NCI-H128 (cell line): ENCODE measurements around the gene DYRK1A.

Source experiments
- DNase-seq: peaks from one replicate; lab custom pipeline; 2025; ENCODE audit not compliant: unreplicated experiment; lab: John Stamatoyannopoulos, UW

Gene DYRK1A

DNA sequence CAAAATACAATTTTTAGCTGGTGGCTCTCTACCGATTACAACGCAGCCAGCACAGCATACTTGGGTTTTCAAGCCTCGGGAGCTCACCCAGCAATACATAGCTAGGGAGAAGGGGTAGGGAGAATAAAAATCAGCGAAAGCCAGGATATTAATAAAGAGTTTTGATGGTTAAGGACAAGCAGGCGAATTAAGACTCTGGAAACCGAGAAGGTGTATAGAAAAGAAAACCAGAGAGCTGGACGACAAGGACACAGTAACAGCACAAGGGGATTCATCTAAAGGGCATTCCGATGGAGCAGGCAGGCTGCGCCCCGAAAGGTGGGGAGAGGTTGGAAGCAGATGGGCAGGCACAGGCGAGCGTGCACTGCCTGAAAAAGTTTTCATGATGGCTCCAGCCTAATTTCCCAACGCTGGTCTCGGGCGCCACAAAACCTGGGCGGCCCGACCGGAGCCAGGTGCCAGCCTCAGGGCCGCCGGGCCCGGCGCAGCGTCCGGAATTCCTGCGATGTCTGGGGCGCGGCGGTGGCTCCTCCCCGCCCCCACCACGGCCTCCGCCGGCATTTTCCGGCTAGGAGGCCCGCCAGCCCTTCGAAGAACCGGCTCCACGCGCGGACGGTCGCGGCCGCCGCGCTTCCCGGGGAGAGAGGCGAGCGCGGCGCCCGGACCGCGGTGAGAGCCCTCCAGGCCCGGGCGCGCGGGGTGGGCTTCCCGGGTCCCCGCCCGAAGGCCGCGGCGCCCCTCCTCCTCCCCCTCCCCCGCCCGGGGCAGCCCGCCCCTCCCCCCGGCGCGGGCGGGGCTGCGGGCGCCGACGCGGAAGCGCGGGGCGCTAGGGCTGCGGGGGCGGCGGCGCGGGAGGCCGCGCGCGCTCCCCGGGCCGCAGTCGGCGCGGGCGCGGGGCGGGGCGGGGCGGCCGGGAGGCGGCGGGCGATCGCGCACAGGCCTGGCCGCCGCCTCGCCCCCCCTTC lies 774 bp upstream of the DYRK1A start:
- no peak for DNase-seq

DNA sequence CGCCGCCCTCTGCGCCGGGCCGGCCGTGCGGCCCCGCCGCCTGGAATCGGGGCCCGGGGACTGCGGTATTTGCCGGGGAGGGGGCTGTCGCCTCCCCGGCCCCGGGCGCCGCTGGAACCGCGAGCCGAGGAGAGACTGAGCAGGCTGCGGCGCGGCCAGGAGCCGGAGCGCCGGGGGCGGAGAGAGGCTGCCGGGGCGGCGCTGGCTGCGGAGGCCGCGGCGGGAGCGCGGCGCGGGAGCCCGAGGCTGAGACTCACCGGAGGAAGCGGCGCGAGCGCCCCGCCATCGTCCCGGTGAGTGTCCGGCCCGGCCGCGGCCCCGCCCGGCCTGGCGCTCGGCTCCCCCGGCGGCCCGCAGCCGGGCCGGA lies 746 bp downstream of the DYRK1A start:
- DNase-seq: no peak

- no peak for DNase-seq
These were observed 1.3 kb downstream of the DYRK1A start for GRCh38 chr21:37367703-37368540.

DNA sequence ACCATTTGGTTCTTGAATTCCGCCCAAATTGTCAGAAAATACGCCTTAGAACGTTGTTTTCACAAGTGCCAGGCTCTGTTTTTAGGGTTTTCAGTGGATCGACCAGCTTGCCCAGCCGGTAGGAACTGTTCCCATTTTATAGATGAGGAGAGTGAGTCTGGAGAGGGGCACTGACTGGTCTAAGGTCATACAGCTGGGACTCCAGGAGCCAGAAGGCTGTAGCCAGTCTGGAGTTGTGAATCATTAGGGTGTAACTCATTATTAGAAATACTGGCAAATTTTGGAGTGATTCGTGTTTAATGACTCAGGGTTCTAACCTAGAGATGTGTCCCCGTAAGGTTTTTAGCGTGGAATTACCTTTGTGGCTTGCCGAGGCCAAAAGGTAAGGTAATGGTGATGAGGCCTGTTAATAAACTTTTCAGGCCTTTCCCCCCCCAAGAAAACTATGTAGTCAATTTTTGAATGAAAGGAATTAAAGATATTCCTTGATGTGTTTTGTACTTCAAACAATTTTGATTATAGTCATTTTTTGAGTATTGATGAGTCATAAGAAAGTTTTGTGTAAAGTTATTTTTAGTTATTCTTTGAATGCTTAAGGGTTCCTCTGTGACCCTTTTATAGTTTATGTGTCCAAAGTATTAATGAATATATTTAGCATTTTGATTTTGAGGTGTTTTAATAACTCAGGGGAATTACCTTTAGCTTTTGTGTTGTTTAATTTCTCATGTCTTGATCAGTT lies 2.1 kb downstream of the DYRK1A start:
- DNase-seq: no peak

DNA sequence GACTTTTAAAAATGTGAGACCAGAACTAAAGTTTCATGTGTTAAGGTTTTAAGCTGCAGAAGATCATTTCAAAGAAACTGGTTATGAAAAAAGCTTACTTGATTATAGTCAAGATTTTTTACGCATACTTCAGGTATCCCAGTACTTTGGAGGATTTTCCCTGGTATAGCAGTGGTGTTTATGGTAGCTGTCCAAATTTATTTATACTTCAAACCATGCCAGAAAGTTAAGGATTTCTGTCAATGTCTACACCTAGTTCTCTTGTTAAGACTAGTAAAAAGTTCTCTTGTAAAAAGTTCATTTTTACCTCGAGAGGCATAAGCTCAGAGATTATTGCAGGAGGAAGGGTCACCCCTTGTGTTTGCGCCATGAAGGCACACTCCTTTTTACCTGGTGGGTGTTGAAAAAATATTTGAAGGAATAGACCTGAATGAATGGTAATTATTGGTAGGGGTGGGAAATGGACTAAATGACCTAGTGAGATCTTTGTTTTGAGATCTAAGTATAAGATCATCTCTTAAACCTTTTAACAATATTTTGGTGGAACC lies 2.8 kb downstream of the DYRK1A start:
- no peak for DNase-seq

GRCh38 chr21:37370152-37371040 lies 3.8 kb downstream of the DYRK1A start:
- no peak for DNase-seq

- no peak for DNase-seq
These were observed 4.4 kb downstream of the DYRK1A start for GRCh38 chr21:37371041-37371397.

DNA sequence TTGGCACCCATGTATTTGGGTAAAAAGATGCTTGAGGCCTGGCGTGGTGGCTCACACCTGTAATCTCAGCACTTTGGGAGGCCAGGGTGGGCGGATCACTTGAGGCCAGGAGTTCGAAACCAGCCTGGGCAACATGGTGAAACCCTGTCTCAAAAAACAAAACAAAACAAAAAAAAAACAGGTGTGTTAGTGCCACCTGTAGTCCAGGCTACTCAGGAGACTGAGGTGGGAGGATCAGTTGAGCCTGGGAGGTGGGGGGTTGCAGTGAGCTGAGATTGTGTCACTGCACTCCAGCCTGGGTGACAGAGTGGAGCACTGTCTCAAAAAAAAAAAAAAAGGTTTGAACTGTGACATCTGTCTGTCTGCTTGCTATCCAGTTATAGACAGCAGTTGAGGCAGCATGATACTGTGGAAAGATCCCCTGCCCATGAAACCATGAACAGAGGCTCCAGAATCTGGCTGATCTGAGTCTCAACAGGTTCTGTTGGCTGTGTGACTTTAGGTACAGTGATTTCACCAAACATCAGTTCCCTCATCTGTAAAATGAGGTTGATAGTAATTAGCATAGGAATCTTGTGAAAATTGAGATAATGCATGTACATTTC lies 5.7 kb downstream of the DYRK1A start:
- no peak for DNase-seq

DNA sequence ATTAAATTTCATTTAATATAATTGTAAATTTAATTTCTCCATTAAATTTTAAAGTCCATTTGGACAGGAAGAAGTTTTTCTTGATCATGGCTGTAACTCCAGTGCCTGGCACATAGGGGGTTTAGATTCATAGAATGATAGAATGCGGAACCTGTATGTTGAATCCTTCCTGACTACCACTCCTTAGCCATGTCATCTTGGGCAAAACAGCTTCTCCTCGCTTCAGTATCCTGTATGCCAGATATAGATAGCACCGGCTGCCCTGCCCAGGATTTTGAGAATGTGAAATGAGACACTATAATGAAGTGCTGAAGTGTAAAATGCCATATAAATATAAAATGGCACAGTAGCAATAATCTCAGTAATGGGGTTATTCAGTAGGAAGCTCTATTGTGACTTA lies 6.4 kb downstream of the DYRK1A start:
- DNase-seq: no peak

GRCh38 chr21:37373539-37373938 lies 7.0 kb downstream of the DYRK1A start:
- no peak for DNase-seq

DNA sequence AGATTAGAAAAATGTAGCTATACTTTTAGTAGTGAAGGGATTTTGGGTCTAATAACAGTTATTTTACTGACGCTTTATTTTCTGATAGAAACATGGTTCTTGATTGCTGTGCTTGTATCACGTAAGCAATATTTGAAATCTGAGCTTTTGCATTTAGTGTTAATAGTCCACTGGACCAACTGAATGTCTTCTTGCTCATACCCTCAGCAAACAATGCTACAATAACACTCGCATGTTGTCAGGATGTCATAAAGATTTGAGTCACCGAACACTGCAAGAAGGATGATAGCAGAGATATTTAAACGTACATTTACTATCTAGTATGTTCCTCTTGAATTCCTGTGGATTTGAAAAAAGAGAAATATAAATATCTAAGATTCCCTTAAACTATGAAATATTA lies 7.5 kb downstream of the DYRK1A start:
- no peak for DNase-seq

- DNase-seq: no peak
These were observed 9.4 kb downstream of the DYRK1A start for GRCh38 chr21:37375866-37376574.

DNA sequence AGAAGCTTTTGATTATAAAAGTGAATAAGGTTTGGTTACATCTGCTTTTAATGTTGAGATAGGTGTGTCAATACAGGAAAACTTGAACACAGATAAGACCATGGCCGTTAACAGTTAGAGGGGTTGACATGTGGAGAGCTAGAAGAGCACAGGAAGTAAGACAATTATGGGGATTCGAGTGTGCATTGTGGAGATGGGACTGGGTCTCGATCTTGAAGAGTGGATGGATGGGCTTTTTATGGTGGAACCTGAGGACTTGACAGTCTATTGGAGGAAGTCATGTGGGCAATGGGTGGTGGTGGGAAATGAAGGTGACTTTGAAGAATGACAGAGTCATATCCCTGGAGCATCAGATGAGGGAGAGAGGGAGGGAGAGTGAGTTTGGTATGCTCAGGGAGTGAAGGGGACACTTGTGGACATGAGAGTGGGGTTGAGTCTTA lies 12.1 kb downstream of the DYRK1A start:
- DNase-seq: no peak

- no peak for DNase-seq
These were observed 14.1 kb downstream of the DYRK1A start for GRCh38 chr21:37380349-37381323.

GRCh38 chr21:37381883-37382585 lies 15.5 kb downstream of the DYRK1A start:
- DNase-seq: no peak

DNA sequence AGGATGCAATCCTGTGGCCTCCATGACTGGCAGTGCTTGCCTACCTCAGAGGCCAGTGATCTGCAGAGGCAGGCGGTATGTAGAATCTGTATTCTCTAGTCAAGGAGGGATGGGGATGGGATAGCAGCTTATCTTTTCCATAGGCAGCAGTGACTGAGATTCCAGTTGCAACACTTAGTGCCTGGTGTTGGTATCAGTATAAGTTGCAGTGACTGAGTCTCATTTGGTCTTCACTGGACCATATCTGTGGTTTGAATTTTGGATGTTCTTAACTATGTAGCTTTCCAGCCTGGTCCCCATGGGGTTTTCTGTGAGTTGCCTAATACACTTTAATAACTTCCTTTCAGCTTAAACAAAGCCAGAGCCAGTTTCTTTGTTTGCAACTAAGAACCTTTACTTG lies 16.5 kb downstream of the DYRK1A start:
- no peak for DNase-seq

DNA sequence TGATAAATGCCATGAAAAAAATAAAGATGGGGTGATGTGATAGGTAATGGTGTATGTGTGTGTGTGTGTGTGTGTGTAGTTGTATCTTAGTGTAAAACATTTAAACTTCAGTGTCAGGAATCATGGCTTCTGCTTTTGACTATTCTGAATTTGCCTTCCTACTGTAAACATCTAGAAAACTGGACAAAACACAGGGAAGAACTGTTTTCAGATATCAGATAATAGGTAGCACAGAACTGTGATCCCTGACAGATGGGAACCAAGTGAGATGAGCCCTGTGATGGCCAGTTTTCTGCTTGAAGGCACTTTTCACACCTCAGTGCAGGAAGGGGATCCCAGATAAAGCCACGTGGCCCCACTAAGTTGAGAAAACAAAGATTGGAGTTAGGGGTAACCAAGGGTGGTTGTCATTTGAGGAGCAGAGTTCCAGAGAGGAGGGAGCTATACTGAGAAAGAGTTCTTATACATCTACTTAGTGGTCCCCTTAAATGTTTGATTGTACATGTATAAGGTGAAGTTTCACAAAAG lies 17.3 kb downstream of the DYRK1A start:
- DNase-seq: no peak
